ENCODE results near the gene MGAT4D.
"Not testable (repeated sequence)": the region's sequence is repeated elsewhere in the genome, so short reads cannot be mapped to it uniquely, and the experiment has no call there.

Gene MGAT4D

DNA sequence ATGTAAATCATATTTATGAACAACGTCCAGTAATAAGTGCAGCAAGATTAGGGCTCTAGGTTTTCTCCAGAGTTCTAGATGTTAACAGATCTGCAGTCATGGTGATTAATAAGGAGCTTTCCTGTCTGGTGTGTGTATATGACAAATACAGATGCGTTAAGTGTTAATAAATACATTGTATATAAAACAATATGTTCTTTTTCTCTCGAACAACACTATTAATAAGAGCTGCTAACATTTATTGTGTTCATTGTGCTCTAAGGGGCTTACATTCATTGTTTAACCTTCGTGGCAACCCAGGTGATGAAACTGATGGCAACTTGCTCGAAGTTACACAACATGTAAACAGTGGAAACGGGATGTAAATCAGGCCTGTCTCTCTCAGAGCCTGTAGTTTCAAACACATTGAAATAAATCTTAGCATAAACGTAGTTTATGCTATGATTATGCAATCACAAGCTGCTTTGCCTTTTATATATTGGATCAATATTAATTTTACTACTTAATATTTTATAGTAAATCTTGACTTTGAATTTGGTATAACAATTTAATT is 70.1 kb downstream of the MGAT4D start:
- no peak for DNase-seq

DNA sequence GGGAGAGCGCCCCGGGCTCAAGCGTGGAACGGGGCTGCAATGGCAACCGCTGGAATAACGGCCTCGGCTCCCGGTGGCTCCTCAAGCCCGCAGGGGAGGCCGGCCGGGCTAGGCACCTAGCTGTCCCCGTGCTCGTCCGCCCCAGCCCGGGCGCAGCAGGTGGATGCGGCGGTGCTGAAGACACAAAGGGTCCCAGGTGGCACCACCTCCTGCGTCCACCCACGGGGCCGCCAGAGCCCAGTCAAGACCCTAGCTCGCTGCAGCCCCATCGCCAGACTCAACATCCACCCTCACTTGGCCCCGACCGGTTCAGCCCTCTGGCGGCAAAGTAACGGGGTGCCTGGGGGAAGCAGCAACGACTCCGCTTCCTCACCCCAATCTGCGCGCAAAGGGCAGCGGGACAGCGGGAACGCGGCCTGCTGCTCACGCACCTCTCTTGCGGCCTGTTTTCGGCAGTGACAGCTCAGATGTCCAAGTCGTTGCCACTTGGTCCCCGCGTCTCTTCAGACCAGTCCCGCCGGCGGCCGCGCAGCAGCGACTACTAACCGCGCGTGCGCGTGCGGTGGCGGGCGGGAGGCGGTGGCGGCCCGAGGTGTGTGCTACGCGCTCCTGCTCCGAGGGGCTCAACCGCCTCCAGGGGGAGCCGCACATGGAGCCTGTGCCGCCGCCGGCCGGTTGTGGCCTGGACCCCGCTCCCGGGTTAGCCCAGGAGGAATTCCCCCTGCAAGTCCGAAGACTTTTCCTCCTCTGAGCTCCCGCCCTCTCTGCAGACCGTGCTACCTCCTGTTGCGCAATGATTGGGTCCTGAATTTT is 70.8 kb downstream of the MGAT4D start, which contains the start of gene CLGN:
Gene CLGN (minus strand): TSS at position 543 of the 813 bp plus-strand sequence. CDS start 14,570 bp downstream, outside the sequence.
- no peak for DNase-seq

DNA sequence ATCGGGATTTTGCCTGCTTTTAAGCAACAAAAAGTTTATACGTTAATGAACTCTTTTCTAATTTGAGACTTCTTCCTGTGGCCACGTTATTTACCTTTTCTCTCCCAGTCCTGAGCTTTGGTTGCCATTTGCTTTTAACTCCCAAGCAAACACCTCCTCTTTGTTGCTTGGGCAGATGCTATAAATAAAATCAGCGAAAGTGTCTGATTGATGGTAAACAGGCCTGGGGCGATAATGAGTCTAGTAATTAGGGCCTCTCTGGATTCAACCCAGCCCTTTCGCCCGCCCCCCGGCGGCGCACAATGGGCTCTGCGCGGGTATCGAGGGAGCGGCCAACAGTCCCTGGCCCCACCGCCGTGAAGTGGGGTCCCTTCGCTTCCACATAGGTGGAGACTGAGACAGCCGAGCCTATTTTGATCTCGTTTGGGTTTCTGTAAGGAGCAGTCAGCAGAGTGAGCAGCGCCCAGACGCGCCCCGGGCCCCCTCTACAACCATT is 71.4 kb downstream of the MGAT4D start:
- DNase-seq: no peak

DNA sequence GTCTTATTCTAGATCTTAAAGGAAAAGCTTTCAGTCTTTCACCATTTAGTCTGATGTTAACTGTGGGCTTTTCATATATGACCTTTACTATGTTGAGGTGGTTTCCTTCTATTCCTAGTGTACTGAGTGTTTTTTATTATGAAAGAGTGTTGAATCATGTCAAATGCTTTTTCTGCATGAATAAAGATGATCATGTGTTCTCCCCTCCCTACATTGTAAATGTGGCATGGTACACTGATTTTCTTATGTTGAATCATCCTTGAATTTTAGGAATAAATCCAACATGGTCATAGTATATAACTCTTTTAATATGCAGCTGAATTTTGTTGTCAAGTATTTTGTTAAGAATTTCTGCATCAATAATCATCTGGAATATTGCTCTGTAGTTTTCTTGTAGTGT is 75.0 kb downstream of the MGAT4D start:
- DNase-seq: no peak

GRCh38 chr4:140413130-140413969 is 84.7 kb downstream of the MGAT4D start:
- DNase-seq: not testable (repeated sequence)

DNA sequence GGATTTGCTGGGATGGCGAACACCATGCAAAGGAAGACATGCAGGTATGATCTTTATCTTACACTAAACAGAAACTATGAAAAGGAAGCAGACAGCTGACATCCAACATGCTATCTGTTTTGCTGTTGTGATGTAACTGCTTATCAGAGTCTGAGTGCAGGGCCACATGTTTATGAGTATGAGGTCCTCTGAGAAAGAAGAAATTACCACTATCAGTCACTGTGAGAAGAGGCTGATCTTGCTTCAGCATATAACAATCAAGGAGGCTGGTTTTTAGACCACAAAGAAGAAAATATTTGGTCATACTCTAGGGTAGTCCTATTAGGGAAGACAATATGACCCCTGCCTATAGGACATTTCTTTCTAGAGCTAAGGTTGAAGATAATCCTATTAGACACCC is 89.1 kb downstream of the MGAT4D start:
- DNase-seq: no peak

- no peak for DNase-seq
Measured at GRCh38 chr4:140406292-140406691, 91.8 kb downstream of the MGAT4D start.

DNA sequence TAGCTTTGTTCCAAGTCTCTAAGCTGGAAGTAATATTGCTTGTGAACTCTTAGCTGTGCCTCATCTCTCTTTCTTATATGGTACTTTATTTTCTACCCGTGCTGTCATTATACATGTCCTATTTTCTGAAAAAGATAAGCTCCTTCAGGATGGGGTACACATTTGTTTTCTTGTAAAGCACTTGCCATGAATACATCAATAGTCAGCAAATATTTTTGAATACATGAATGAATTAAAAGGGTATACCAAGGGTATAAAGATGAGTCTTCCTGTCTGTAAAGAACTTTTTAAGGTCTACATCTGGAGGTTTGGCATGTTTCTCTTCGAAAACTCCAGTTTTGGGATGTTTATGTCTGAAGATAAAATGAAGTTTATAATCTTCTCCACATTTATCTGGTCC is 98.0 kb downstream of the MGAT4D start:
- no peak for DNase-seq

GRCh38 chr4:140395668-140396067 is 102.4 kb downstream of the MGAT4D start:
- no peak for DNase-seq

Measured in amniotic stem cell (primary cell).